ENCODE measurements around the gene PDLIM4.

Gene PDLIM4

GRCh38 chr5:132281856-132282614, 24.5 kb downstream of the PDLIM4 start:
- TF ChIP-seq POLR2A (IDR thresholded peaks at IDR 0.05; ENCODE audit: low read depth, low read length) = no peak
- no peak for TF ChIP-seq TAF1 (IDR thresholded peaks at IDR 0.05; ENCODE audit: borderline replicate concordance, low read depth, low read length)
- no peak for TF ChIP-seq POLR2AphosphoS5 (IDR thresholded peaks at IDR 0.05; ENCODE audit: low read depth, low read length)
- DNase-seq (ENCODE audit: insufficient read length) (no peak), FAIRE-seq (no peak)

DNA sequence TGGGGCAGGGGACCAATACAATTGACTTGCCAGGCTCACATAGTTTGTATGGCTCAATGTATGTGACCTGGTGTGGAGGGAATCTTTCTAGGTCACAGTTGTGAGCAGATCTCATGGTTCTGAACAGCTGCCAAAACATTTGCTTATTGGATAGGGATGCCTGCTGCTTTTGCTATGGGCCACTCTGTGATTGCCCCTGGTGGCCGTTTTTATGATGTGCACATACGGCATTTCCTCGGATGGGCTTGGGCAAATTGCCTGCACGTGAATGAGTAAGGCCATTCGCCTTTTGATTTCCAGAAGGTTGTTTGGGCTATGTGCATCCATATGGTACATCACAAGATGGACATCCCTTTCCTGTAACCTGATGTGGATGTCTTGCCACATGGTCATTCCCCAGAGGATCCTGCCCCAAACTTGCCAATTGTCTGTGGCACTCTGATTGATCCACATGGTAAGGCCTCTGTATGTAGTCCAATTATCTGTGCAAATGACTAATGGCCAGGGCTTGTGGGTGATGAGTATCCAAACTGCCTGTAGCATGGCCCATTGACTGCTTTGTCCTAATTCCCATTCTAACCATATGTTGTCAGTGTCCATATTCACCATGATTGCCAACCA, 26.0 kb downstream of the PDLIM4 start:
- FAIRE-seq = no peak
- DNase-seq (ENCODE audit: insufficient read length) = no peak
- TF ChIP-seq POLR2AphosphoS5 (IDR thresholded peaks at IDR 0.05; ENCODE audit: low read depth, low read length) (no peak), TAF1 (IDR thresholded peaks at IDR 0.05; ENCODE audit: borderline replicate concordance, low read depth, low read length) (no peak), POLR2A (IDR thresholded peaks at IDR 0.05; ENCODE audit: low read depth, low read length) (no peak)

- FAIRE-seq (no peak), DNase-seq (ENCODE audit: insufficient read length) (no peak)
- no peak for TF ChIP-seq TAF1 (IDR thresholded peaks at IDR 0.05; ENCODE audit: borderline replicate concordance, low read depth, low read length)
- TF ChIP-seq POLR2AphosphoS5 (IDR thresholded peaks at IDR 0.05; ENCODE audit: low read depth, low read length) = no peak
- no peak for TF ChIP-seq POLR2A (IDR thresholded peaks at IDR 0.05; ENCODE audit: low read depth, low read length)
These were observed 31.6 kb downstream of the PDLIM4 start for GRCh38 chr5:132289097-132289496.

DNA sequence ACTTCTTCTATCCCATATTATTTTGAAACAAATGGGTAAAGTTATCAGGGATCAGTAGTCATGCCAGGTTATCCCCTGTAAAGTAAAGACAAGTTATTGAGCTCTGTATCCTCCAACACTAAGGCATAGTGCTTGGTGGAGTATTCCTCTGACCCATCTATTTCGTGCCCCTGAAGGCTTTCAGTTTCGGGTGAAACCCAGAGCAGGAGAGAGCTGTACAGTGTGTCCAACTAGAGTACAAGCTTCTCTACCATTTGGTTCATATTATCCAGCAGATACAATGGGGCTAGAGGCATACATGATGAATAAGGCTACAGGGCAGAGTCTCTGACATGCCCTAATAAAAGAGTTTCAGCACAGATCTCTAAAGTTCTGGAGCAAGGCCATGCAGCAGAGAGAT, 33.5 kb downstream of the PDLIM4 start:
- TF ChIP-seq POLR2AphosphoS5 (IDR thresholded peaks at IDR 0.05; ENCODE audit: low read depth, low read length) (no peak), POLR2A (IDR thresholded peaks at IDR 0.05; ENCODE audit: low read depth, low read length) (no peak), TAF1 (IDR thresholded peaks at IDR 0.05; ENCODE audit: borderline replicate concordance, low read depth, low read length) (no peak)
- FAIRE-seq = no peak
- no peak for DNase-seq (ENCODE audit: insufficient read length)

DNA sequence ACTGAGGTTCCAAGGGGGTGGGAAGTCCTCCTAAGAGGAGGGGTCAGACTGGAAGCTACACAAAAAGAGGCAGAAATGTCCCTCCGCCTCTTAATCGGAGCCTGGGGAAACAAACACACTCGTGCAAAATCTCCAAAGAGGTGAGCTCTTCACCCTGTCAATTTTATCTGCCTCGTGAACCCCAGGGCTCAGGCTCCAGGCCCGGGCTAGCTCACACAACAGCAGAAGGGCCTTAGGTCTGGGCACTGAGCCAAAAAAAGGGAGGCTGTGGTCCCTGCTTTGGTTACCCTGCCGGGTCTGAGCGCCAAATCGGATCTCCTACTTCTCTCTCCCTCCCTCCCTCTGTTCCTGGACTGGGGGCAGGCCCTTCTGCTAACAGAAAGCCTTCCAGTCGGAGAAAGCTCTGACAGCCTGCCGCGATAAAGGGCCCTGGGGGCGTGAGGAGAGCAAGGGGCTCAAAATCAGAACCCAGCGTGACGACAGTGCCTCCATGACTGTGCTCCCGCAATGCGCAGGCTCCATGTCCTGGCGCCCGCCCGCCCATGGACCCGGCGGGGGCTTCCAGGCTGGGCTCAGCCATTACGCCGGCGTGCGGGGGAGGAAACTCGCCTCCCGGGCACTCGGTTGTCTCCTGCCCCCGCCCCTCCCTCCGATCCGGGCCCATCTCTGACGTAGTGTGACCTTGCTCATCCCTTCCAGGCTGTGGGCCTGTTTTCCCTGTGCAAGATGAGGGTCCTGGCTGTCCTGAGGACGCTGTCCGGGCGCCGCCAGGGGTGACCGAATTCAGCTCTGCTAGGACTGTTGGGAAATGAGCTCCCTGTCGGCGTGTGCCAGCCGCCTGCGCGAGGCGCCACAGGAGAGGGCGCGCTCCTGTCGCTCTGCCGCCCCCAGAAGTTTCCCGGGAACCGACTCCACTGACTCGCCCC, 35.8 kb downstream of the PDLIM4 start:
- FAIRE-seq = peak; percentile 50
- TF ChIP-seq POLR2A (IDR thresholded peaks at IDR 0.05; ENCODE audit: low read depth, low read length) = peak; percentile 70; the same call in 1 of the 2 replicates
- no peak for TF ChIP-seq TAF1 (IDR thresholded peaks at IDR 0.05; ENCODE audit: borderline replicate concordance, low read depth, low read length)
- 0 out of 2 replicates have a peak, but pooled peaks have one; percentile 23 for TF ChIP-seq POLR2AphosphoS5 (IDR thresholded peaks at IDR 0.05; ENCODE audit: low read depth, low read length)

DNA sequence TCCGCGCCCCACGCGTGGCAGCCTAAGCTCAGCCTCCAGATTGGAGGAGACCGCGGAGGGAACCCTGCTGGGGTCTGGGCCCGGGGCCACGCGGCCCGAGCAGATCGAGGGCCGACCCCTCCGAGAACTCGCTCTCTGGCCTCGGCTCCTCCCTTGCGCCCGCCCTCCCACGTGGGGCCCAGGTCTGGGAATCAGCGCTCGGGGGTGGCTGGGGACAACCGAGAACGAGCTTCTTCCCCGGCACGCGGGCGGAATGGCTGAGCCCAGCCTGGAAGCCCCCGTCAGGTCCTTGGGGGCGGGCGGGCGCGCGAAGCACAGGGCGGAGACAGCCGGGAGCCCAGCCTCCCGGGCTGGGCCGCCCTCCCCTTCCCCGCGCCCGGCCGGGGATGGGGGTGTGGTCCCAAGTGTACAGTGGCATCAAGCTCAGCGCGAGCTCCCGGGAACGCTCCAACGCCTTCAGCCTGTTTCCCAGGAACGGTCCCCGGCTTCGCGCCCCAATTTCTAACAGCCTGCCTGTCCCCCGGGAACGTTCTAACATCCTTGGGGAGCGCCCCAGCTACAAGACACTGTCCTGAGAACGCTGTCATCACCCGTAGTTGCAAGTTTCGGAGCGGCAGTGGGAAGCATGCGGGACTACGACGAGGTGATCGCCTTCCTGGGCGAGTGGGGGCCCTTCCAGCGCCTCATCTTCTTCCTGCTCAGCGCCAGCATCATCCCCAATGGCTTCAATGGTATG, 36.7 kb downstream of the PDLIM4 start, which contains the start of gene SLC22A4:
Gene SLC22A4 (plus strand): TSS at position 403 of the 736 bp plus-strand sequence. CDS start 223 bp downstream, at position 626.
- FAIRE-seq (peak; percentile 58), DNase-seq (ENCODE audit: insufficient read length) (peak; percentile 71)
- TF ChIP-seq TAF1 (IDR thresholded peaks at IDR 0.05; ENCODE audit: borderline replicate concordance, low read depth, low read length) = no peak
- TF ChIP-seq POLR2A (IDR thresholded peaks at IDR 0.05; ENCODE audit: low read depth, low read length) = no peak
- no peak for TF ChIP-seq POLR2AphosphoS5 (IDR thresholded peaks at IDR 0.05; ENCODE audit: low read depth, low read length)

More for the DNA sequence above, 35.8 kb downstream of the PDLIM4 start:
- peak; percentile 57 for DNase-seq (ENCODE audit: insufficient read length)

DNA sequence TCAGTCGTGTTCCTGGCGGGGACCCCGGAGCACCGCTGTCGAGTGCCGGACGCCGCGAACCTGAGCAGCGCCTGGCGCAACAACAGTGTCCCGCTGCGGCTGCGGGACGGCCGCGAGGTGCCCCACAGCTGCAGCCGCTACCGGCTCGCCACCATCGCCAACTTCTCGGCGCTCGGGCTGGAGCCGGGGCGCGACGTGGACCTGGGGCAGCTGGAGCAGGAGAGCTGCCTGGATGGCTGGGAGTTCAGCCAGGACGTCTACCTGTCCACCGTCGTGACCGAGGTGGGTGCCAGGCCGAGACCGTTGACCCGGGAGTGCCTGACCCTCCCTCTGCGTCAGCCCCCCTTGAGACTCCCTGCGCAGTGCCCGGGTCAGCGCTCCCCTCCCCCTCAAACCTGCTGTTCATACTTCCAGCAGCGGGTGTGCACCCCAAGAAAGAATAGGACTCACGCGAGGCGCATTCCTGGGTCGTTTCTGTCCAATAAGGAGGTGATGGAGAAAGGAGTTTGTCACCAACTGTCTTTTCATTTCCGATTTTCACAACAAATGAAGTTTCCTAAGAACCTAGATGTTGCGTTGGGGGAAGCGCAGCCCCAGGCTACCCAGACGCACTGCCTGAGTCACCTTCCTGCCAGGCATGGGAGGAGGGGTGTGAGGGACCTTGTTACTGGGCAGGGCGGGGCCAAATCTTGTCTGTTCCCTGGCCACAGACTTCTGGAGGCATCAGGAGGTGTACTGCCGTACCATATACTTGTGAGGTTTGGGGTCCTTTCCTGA, 37.4 kb downstream of the PDLIM4 start:
- FAIRE-seq (no peak), DNase-seq (ENCODE audit: insufficient read length) (no peak)
- TF ChIP-seq TAF1 (IDR thresholded peaks at IDR 0.05; ENCODE audit: borderline replicate concordance, low read depth, low read length) (no peak), POLR2A (IDR thresholded peaks at IDR 0.05; ENCODE audit: low read depth, low read length) (no peak), POLR2AphosphoS5 (IDR thresholded peaks at IDR 0.05; ENCODE audit: low read depth, low read length) (no peak)

DNA sequence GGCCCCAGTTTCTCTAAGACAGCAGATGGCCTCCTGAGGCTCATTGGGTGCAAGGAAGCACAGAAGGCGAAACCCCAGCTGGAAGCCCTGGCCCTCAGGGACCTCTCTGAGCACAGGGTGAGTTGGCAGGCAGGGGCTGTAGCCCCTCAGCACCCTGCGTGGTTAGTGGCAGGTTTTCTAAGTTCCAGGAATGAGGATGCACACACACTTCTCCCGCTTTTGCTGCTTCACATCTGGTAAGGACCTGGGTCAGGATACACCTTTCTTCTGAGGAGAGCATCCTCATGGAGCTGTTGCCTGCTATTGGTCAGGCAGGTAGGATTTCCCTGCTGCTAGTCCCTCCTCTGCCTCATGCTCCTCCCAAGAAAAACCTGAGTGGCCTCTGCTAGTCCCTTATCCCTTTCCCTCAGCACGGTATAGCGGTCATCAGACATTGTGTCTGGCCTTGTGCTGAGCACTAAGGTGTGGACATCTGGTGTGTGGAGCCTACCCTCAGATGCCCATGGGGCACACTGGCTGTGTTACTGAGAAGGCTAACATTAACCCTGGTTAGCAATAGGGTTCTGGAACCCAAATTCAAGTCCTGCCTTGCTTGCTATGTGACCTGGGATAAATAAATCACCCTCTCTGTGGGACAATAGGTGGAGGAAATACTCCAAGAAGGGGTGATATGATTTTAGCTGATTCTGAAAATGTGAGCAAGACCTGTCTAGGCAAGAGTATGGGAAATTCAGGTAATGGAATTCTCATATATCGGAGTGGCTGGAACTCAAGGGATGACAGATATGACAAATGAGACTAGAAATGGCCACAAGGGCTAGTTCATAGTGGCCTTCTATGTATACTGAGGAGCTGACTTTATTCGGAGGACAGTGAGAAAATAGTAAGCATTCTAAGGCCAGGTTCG, 38.3 kb downstream of the PDLIM4 start:
- TF ChIP-seq POLR2A (IDR thresholded peaks at IDR 0.05; ENCODE audit: low read depth, low read length) (no peak), TAF1 (IDR thresholded peaks at IDR 0.05; ENCODE audit: borderline replicate concordance, low read depth, low read length) (no peak), POLR2AphosphoS5 (IDR thresholded peaks at IDR 0.05; ENCODE audit: low read depth, low read length) (no peak)
- no peak for DNase-seq (ENCODE audit: insufficient read length)

DNA sequence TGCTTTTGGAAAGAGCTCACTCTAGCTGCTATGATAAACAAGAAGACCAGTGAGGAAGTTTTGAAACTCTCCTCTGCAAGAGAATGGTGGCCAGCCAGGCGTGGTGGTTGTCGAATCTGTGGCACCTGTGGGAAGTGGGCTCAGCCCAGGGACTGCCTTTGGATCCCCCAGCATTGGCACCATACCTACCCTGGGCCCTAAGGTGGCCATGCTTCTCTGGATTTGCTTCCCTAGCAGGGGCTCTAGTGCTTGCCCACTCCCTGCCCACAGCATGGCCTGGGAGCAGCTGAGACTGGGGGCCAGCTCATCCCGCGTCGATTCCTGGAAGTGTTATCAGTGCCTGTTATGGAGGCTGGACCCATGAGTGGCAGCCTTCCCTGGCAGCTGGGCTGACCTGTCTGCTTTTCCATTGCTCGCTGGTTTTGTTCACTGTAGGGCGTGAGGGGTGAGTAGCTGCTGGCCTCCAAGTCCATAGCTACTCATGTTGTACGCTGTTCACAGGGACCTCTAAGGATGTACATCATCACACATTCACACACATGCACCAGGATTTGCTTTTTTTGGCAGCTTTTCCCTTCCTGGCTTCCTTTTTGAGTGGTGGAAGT, 39.0 kb downstream of the PDLIM4 start:
- FAIRE-seq = no peak
- no peak for DNase-seq (ENCODE audit: insufficient read length)
- TF ChIP-seq TAF1 (IDR thresholded peaks at IDR 0.05; ENCODE audit: borderline replicate concordance, low read depth, low read length) (no peak), POLR2AphosphoS5 (IDR thresholded peaks at IDR 0.05; ENCODE audit: low read depth, low read length) (no peak), POLR2A (IDR thresholded peaks at IDR 0.05; ENCODE audit: low read depth, low read length) (no peak)

More for the DNA sequence above, 38.3 kb downstream of the PDLIM4 start:
- FAIRE-seq = no peak

All from GM12892 (cell line).